SKM-1 treated with dmso at 0.1 percent for 144 hours (cell line): Measurements from ENCODE around the gene PPP3CA.
A peak's percentile ranks its signal among the peaks of the same experiment; 100 is the strongest.
"Not testable (repeated sequence)": the region's sequence is repeated elsewhere in the genome, so short reads cannot be mapped to it uniquely, and the experiment has no call there.

ENCODE experiments used
- DNase-seq: peaks from one replicate; lab custom pipeline; 2025; ENCODE audit not compliant: unreplicated experiment; lab: John Stamatoyannopoulos, UW

The PPP3CA gene

DNA sequence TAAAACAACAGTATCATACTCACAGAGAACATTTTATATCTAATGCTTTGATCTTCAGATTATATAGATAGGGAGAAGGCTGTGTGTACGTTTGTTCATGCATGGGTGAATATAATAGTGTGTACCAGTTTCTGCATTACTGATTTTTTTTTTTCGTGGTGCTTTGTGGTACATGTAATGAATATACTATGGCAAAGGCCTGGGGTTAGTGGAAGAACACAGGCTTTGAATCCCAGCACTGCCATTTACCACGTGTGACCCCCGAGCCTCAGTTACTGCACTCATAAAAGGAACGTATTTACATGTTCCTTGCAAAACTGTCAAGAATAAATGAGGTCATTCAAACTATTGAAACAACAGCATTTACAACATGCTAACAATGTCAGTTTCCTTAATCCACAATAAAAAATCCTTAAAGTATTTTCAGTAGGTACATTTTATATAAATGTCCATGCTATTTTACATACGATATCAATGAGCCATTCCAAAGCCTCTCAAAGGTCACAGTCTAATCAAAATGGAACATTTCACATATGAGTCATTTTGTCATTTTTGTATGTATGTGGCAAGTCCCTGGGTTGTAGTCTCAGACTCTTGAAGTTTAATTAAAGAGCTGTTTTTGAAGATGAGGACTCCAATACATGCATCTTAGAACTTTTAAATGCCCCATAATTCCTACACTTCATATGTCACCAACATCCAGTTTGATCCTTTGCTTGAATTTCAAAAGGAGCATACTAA, 242.8 kb downstream of the PPP3CA start:
- DNase-seq = no peak

DNA sequence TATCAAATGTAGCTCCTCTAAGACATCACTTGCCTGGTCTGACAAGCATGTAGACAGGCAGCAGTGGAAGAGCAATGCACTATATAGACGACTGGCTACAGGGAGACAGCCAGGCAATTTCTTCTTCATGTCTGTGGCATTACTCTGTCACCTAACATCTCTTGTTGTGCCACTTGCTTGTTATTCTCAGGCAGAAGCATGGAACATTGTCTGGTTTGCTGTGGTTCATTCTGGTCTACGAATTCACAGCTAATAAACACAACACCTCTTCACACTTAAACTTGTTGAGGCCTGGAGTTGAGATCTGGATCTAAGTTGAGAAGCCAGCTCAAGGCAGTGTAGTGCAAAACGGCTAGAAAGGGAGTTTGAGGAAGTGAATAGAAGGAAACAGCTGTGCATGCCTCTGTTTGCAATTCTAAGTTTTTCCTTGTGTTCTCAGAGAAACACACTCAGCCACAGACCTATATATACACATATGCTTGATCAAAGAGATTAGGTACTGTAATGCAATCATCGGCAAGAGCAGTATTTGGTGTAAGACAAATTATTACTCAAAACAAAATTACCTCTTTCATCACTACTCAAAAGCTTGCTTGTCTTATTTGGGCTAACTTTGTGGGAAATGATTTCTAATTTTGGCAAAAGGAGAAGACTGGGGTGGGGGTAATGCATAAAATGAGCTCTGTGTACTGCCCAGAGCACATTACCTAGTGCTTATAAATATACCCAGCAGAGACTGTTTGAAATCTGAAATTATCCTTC, 243.8 kb downstream of the PPP3CA start:
- DNase-seq = peak; percentile 83

DNA sequence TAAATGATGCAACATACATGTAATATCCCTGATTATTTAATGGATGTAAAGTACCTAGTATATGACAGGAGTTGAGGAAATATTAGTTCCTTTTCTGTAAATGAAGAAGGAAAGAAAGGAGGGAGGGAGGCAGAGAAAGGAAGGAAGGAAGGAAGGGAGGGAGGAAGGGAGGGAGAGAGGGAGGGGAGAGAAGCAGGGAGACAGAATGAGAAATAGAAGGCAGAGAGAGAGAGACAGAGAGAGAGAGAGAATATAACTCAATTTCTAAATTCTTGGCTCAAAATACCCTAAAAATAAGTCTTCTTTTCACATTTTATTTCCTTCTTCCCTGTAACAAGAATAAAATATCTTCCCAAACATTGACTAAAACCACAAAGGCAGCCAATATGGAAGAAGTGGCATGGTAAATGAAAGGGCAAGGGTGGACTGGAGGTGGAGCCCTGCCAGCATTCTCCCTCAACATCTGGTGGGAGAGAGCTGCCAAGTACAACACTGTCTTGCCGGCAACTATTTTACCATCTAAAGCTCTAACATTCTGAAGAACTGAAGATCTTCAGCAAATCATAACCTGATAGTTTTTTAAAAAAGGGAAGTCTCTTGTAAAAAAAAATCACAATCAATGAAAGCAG, 245.1 kb downstream of the PPP3CA start:
- DNase-seq = no peak

- DNase-seq = no peak
Observed at GRCh38 chr4:101101072-101101471, 246.3 kb downstream of the PPP3CA start.

- DNase-seq = no peak
Observed at GRCh38 chr4:101098666-101099400, 248.5 kb downstream of the PPP3CA start.

DNA sequence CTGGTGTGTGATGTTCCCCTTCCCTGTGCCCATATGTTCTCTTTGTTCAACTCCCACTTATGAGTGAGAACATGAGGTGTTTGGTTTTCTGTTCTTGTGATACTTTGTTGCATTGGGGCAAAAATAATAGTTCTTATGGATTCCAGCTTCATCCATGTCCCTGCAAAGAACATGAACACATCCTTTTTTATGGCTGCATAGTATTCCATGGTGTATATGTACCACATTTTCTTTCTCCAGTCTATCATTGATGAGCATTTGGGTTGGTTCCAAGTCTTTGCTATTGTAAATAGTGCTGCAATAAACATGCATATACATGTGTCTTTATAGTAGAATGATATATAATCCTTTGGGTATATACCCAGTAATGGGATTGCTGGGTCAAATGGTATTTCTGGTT, 254.7 kb downstream of the PPP3CA start:
- not testable (repeated sequence) for DNase-seq

DNA sequence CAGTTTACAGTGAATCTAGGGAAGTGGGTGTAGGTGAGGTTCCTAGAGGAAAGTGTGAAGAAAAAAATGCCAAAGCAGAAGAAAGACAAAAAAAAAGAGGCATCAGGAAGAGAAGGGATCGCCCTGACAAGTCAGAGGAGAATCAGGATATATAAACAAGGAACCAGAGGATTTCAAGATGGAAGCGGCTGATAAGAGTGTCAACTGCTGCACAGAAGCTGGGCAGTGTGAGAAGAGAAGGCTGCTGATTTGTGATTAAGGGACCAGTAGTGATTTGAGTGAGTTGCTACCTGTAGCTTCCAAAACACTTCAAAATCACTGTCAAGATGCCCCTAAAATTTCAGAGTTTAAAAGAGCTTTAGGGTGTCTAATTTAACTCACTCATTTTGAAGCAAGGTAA, 258.2 kb downstream of the PPP3CA start:
- no peak for DNase-seq

DNA sequence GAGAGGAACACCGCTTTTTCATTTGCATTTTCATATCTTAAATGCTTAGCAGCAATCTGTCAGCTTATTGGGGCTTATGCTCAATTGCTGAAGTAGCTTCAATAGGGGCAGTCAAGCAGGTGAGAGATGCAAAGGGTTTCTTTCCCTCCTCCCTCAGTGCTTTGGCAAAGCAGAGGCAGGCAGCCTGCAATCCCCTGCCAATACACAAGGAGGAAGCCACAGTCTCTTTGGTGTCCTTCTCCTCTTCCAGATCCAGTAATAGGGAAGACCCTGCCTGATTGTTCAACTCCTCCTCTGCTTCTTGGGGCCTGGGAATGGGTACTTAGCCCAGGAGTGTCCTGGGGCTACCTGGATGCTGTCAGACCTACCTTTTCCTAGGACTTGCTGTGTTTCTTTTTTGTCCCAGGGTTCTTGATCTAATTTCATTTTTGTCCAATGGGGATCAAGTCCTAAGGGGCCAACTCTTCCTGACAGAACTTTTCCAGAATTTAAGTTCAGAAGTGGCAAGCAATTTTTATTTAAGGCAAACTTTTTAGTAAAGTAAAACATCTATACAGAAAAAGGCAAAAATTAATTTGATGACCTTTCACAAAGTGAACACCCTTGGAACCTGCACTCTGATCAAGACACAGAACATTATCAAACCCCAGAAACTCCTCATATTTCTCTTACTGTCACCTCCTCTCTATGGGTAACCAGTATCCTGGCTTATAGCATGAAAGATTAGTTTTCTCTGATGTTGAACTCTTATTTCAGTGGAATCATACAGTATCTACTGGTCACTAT, 260.3 kb downstream of the PPP3CA start:
- no peak for DNase-seq

GRCh38 chr4:101083131-101083530, 264.2 kb downstream of the PPP3CA start:
- no peak for DNase-seq

- DNase-seq = no peak
Observed at GRCh38 chr4:101081695-101082369, 265.5 kb downstream of the PPP3CA start.

DNA sequence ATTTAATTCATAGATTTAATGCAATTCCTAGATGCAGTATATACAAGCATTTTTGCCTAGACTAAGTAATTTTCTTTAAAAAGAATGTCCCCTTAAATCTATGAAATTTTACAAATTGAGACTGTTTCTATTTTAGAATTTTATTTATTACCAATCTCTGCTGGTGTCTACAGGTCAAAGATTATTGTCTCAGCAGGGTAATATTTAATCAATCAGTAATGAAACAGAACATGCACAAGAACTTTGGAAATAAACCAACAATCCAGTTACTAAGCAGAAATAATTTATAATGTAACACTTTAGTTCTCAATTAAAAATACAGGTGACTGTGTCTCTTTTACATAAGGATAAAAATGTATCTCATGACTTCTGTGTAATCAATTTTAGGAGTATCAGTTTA, 266.2 kb downstream of the PPP3CA start:
- no peak for DNase-seq

DNA sequence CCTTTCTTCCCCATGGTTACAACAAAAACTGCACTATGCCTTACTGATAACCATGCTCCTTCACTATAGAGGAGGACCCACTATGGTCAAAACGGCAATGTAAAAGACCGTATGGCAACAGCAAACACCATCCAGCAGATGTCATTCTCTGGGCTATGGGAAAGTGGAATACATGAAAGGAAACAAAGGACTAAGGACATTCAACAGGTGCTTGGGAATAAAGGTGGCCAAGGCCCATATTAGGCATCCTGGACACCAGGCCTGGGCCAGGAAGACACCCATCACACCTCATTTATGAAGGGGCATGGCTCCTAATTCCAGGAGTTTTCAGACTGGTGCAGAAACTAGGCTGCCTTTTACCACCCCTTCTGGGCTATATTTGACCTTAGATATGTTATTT, 268.4 kb downstream of the PPP3CA start:
- DNase-seq = no peak

GRCh38 chr4:101076032-101076431, 271.3 kb downstream of the PPP3CA start:
- DNase-seq = no peak

DNA sequence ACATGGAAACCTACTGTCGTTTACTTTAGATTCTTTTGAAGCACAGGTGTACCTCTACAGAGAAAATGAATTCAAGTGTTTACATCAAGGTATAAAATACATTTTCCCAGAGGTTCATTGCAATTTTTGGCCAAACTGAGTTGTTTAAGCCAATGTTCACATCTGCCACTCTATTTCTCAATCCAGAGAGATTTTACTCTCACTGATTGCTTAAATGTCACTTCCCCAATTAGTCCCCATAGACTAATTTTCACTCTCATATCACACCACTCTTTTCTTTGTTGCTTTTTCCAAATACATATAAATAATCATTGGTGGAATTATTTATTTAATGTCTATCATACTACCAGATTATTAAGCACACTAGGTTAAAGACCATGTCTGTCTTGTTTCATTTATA, 271.8 kb downstream of the PPP3CA start:
- DNase-seq = peak; percentile 63

- no peak for DNase-seq
Observed at GRCh38 chr4:101074326-101074725, 273.0 kb downstream of the PPP3CA start.

- DNase-seq = no peak
Observed at GRCh38 chr4:101071241-101071640, 276.1 kb downstream of the PPP3CA start.

GRCh38 chr4:101068115-101068514, 279.2 kb downstream of the PPP3CA start:
- DNase-seq = no peak

- DNase-seq = peak; percentile 16
Observed at GRCh38 chr4:101067383-101067782, 279.9 kb downstream of the PPP3CA start.

DNA sequence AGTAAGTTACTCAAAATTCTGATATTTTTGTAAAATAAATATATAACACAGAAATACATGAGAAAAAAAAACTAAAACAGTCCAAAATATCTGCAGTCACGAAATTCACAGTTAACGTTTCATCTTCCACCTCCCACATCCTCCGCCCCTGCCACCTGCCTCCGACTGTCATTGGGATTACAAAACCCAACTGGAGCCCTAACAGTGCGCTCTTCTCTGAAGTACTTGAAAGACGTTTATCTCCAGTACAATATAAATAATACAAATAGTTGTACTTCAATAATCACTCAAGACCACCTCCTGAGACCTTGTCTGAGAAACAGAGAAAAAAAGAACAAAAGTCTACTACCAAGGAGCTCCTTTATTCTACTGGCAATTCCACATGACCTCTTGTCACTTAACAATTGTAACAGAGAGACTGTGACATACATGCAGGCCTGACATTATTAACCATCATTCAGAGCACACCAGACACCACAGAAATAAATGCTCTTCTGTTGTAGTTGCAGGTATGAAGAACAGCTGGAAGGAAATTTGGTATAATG, 280.6 kb downstream of the PPP3CA start:
- DNase-seq = no peak
